ENCODE results near the gene GPATCH1.
"Not testable (repeated sequence)": the region's sequence is repeated elsewhere in the genome, so short reads cannot be mapped to it uniquely, and the experiment has no call there.

Gene GPATCH1

GRCh38 chr19:33080761-33081681 lies at the start of gene GPATCH1:
GPATCH1 (plus strand) TSS chr19:33081181; CDS start chr19:33081194, 13 bp downstream.
- no peaks in the 10 kb centered on the region for H4K20me1 ChIP-seq (ENCODE audit: insufficient read depth, low read length)
- peak within 1 kb of the TSS; percentile 91 for H3K27ac ChIP-seq (ENCODE audit: low read length)
- H2AFZ ChIP-seq (ENCODE audit: low read depth, low read length) = peak within 1 kb of the TSS; percentile 100

DNA sequence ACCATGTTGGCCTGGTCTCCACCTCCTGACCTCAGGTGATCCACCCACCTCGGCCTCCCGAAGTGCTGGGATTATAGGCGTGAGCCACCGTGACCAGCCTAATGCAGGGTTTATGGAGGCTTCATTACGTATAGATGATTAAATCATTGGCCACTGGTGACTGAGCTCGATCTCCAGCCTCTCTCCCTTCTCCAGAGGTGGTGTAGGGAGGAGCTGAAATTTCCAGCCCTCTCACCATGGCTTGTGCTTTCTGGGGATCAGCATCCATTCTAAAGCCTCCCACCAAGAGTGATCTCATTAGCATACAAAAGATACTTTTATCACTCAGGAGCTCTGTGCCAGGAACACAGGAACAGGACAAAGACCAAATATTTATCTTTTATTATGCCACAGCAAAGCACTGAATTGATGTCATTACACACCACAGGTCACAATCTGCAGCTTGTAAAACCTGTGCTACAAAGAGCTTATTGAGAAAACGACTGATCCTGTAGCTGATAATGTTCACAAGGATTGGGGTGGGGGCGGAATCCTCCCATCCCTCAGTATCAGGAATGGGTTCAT lies 48.7 kb upstream of the GPATCH1 start:
- DNase-seq (no peak), ATAC-seq (ENCODE audit: insufficient read depth, low read depth) (no peak)
- H3K9me3 ChIP-seq (ENCODE audit: insufficient read depth, low read length, severe bottlenecking) = peaks cover 7% of the 10 kb centered on the region
- no peaks in the 10 kb centered on the region for H3K36me3 ChIP-seq (ENCODE audit: insufficient read depth, low read length)
- H3K79me2 ChIP-seq (ENCODE audit: insufficient read depth, low read length) = no peaks in the 10 kb centered on the region
- H2AFZ ChIP-seq (ENCODE audit: low read depth, low read length) = no peak overlapping the region
- H3K4me1 ChIP-seq (ENCODE audit: insufficient read depth, low read length) = peaks cover 12% of the 10 kb centered on the region
- H3K9ac ChIP-seq (ENCODE audit: low read depth, low read length) = no peak overlapping the region
- no peak overlapping the region for H3K4me3 ChIP-seq (ENCODE audit: low read depth in 1 of 2, low read length in 2 of 2)
- no peaks in the 10 kb centered on the region for H4K20me1 ChIP-seq (ENCODE audit: insufficient read depth, low read length)
- no peak overlapping the region for H3K4me2 ChIP-seq (ENCODE audit: insufficient read depth, low read length)
- TF ChIP-seq, protein P1, sequence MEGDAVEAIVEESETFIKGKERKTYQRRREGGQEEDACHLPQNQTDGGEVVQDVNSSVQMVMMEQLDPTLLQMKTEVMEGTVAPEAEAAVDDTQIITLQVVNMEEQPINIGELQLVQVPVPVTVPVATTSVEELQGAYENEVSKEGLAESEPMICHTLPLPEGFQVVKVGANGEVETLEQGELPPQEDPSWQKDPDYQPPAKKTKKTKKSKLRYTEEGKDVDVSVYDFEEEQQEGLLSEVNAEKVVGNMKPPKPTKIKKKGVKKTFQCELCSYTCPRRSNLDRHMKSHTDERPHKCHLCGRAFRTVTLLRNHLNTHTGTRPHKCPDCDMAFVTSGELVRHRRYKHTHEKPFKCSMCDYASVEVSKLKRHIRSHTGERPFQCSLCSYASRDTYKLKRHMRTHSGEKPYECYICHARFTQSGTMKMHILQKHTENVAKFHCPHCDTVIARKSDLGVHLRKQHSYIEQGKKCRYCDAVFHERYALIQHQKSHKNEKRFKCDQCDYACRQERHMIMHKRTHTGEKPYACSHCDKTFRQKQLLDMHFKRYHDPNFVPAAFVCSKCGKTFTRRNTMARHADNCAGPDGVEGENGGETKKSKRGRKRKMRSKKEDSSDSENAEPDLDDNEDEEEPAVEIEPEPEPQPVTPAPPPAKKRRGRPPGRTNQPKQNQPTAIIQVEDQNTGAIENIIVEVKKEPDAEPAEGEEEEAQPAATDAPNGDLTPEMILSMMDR (IDR thresholded peaks at IDR 0.05; ENCODE audit: borderline replicate concordance, extremely low read depth, low read length, poor library complexity, severe bottlenecking) = no peak
- TF ChIP-seq EZH2 (IDR thresholded peaks at IDR 0.05; ENCODE audit: borderline replicate concordance, low read depth, low read length, severe bottlenecking) = no peak
- no peak overlapping the region for H3K27ac ChIP-seq (ENCODE audit: low read length)
- no peaks in the 10 kb centered on the region for H3K27me3 ChIP-seq (ENCODE audit: insufficient read depth, low read length, poor library complexity)

More at GRCh38 chr19:33080761-33081681, at the start of gene GPATCH1:
- Histone ChIP-seq H3K4me2 (ENCODE audit: insufficient read depth, low read length) (peak within 1 kb of the TSS; percentile 80), H3K27me3 (ENCODE audit: insufficient read depth, low read length, poor library complexity) (no peaks in the 10 kb centered on the region), H3K79me2 (ENCODE audit: insufficient read depth, low read length) (peaks cover 16% of the 10 kb centered on the region), H3K4me3 (ENCODE audit: low read depth in 1 of 2, low read length in 2 of 2) (peak within 1 kb of the TSS; percentile 91 to 96), H3K4me1 (ENCODE audit: insufficient read depth, low read length) (peaks cover 25% of the 10 kb centered on the region), H3K9me3 (ENCODE audit: insufficient read depth, low read length, severe bottlenecking) (no peaks in the 10 kb centered on the region), H3K36me3 (ENCODE audit: insufficient read depth, low read length) (no peaks in the 10 kb centered on the region), H3K9ac (ENCODE audit: low read depth, low read length) (peak within 1 kb of the TSS; percentile 83)
- ATAC-seq (ENCODE audit: insufficient read depth, low read depth) = peak; percentile 91
- TF ChIP-seq, protein P1 (IDR thresholded peaks at IDR 0.05; ENCODE audit: borderline replicate concordance, extremely low read depth, low read length, poor library complexity, severe bottlenecking) = no peak
- no peak for TF ChIP-seq EZH2 (IDR thresholded peaks at IDR 0.05; ENCODE audit: borderline replicate concordance, low read depth, low read length, severe bottlenecking)
- peak; percentile 86 for DNase-seq

GRCh38 chr19:33035461-33035860 lies 45.5 kb upstream of the GPATCH1 start:
- H3K27ac ChIP-seq (ENCODE audit: low read length) = no peak overlapping the region
- H3K79me2 ChIP-seq (ENCODE audit: insufficient read depth, low read length) = no peaks in the 10 kb centered on the region
- no peak for DNase-seq
- no peak overlapping the region for H3K9ac ChIP-seq (ENCODE audit: low read depth, low read length)
- no peak for ATAC-seq (ENCODE audit: insufficient read depth, low read depth)
- no peaks in the 10 kb centered on the region for H3K27me3 ChIP-seq (ENCODE audit: insufficient read depth, low read length, poor library complexity)
- H2AFZ ChIP-seq (ENCODE audit: low read depth, low read length) = no peak overlapping the region
- no peak overlapping the region for H3K4me2 ChIP-seq (ENCODE audit: insufficient read depth, low read length)
- no peaks in the 10 kb centered on the region for H3K9me3 ChIP-seq (ENCODE audit: insufficient read depth, low read length, severe bottlenecking)
- H4K20me1 ChIP-seq (ENCODE audit: insufficient read depth, low read length) = no peaks in the 10 kb centered on the region
- no peak overlapping the region for H3K4me3 ChIP-seq (ENCODE audit: low read depth in 1 of 2, low read length in 2 of 2)
- H3K4me1 ChIP-seq (ENCODE audit: insufficient read depth, low read length) = peaks cover 21% of the 10 kb centered on the region
- H3K36me3 ChIP-seq (ENCODE audit: insufficient read depth, low read length) = no peaks in the 10 kb centered on the region
- TF ChIP-seq EZH2 (IDR thresholded peaks at IDR 0.05; ENCODE audit: borderline replicate concordance, low read depth, low read length, severe bottlenecking) = no peak
- TF ChIP-seq, protein P1 (IDR thresholded peaks at IDR 0.05; ENCODE audit: borderline replicate concordance, extremely low read depth, low read length, poor library complexity, severe bottlenecking) = no peak

- H2AFZ ChIP-seq (ENCODE audit: low read depth, low read length); DNase-seq; H3K36me3 ChIP-seq (ENCODE audit: insufficient read depth, low read length); ATAC-seq (ENCODE audit: insufficient read depth, low read depth); H4K20me1 ChIP-seq (ENCODE audit: insufficient read depth, low read length); H3K9me3 ChIP-seq (ENCODE audit: insufficient read depth, low read length, severe bottlenecking); H3K27me3 ChIP-seq (ENCODE audit: insufficient read depth, low read length, poor library complexity); H3K79me2 ChIP-seq (ENCODE audit: insufficient read depth, low read length); H3K9ac ChIP-seq (ENCODE audit: low read depth, low read length); H3K4me3 ChIP-seq (ENCODE audit: low read depth in 1 of 2, low read length in 2 of 2): not testable (repeated sequence)
- Histone ChIP-seq H3K27ac (ENCODE audit: low read length) (peak overlapping the region; percentile 16; the same call in 1 of the 2 replicates), H3K4me2 (ENCODE audit: insufficient read depth, low read length) (peak overlapping the region; percentile 46; the same call in 1 of the 2 replicates), H3K4me1 (ENCODE audit: insufficient read depth, low read length) (peaks cover 21% of the 10 kb centered on the region)
Measured at GRCh38 chr19:33036370-33037167, 44.4 kb upstream of the GPATCH1 start.
